ENCODE measurements around the gene SPRR2A. TPM values are rescaled to one million over a fixed set of nuclear protein-coding genes. Genes with fewer than 3 reads are reported as not detected.

The SPRR2A gene
- total RNA-seq (not detected), polyA plus RNA-seq (under 1 TPM in 2 of 3 donors, not detected in 1; 0.97 to 0.98 TPM)
- long read RNA-seq, donor 1 = 0 reads
- long read RNA-seq, donor 2 = 0 reads
- long read RNA-seq, donor 3 = 0 reads
- long read RNA-seq, donor 4 = 0 reads
- long read RNA-seq, donor 5 = 0 reads
- long read RNA-seq, donor 6 = 0 reads
- long read RNA-seq, donor 7 = 0 reads
- long read RNA-seq, donor 8 = 0 reads
- long read RNA-seq, donor 9 = 0 reads
- long read RNA-seq, donor 10 = 0 reads

GRCh38 chr1:153057375-153057774 is at the start of gene SPRR2A:
Gene SPRR2A, minus strand, starts transcription at chr1:153057512. Its CDS starts 777 bp downstream, at chr1:153056735.
- WGBS, 4 donors = 63 to 75% (median 69%) methylated on average over 2 of the region's 2 CpGs
- no peaks in the 10 kb centered on the region for H3K4me1 ChIP-seq (replicated peaks in 1 of 2)
- no peak within 1 kb of the TSS for H3K27ac ChIP-seq
- TF ChIP-seq POLR2A (IDR thresholded peaks at IDR 0.05) (no peak), CTCF (IDR thresholded peaks at IDR 0.05) (no peak)
- H3K9me3 ChIP-seq (replicated peaks in 1 of 3) = no peaks in the 10 kb centered on the region
- DNase-seq = no peak
- intact Hi-C loops (cut with DNase I) = no loop called here
- H3K36me3 ChIP-seq (replicated peaks in 1 of 2) = no peaks in the 10 kb centered on the region
- H3K27me3 ChIP-seq = no peaks in the 10 kb centered on the region
- H3K4me3 ChIP-seq = no peak within 1 kb of the TSS

- H3K27ac ChIP-seq = no peak overlapping the region
- 81 to 89% (median 84%) methylated on average over 5 of the region's 5 CpGs for WGBS, 4 donors
- no peak overlapping the region for H3K4me3 ChIP-seq
- H3K36me3 ChIP-seq (replicated peaks in 1 of 2) = no peaks in the 10 kb centered on the region
- TF ChIP-seq POLR2A (IDR thresholded peaks at IDR 0.05) (no peak), CTCF (IDR thresholded peaks at IDR 0.05) (no peak)
- intact Hi-C loops (cut with DNase I) = no loop called here
- H3K9me3 ChIP-seq (replicated peaks in 1 of 3) = no peaks in the 10 kb centered on the region
- H3K27me3 ChIP-seq = no peaks in the 10 kb centered on the region
- no peak for DNase-seq
- no peaks in the 10 kb centered on the region for H3K4me1 ChIP-seq (replicated peaks in 1 of 2)
These were observed 42.9 kb upstream of the SPRR2A start for GRCh38 chr1:153100245-153100644.

GRCh38 chr1:153099461-153100045 is 42.2 kb upstream of the SPRR2A start:
- Histone ChIP-seq H3K36me3 (replicated peaks in 1 of 2) (no peaks in the 10 kb centered on the region), H3K4me1 (replicated peaks in 1 of 2) (no peaks in the 10 kb centered on the region), H3K4me3 (no peak overlapping the region), H3K9me3 (replicated peaks in 1 of 3) (no peaks in the 10 kb centered on the region), H3K27me3 (no peaks in the 10 kb centered on the region), H3K27ac (no peak overlapping the region)
- WGBS, 4 donors = 84 to 90% (median 89%) methylated on average over 9 of the region's 9 CpGs
- TF ChIP-seq CTCF (IDR thresholded peaks at IDR 0.05) (no peak), POLR2A (IDR thresholded peaks at IDR 0.05) (no peak)
- intact Hi-C loops (cut with DNase I) = no loop called here
- DNase-seq = no peak

DNA sequence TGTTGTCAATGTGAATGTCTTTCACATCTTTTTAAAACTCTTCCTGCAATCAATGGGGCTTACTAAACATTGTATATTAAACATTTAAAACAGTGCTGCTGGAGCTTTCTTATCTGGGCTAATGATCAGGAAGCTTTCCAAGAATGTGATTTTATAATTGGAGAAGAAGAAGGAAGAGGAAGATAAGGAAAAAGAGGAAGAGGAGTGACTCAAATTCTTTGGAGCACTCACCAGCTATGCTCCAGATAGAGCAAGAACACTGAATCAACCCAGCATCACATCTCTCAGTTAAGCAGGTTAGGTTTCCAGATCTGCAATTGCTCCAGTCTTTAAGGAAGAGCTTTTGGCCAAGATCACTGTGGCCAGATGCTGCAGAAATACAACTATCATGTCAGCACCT is 38.5 kb upstream of the SPRR2A start:
- H3K4me1 ChIP-seq (replicated peaks in 1 of 2) = no peaks in the 10 kb centered on the region
- intact Hi-C loops (cut with DNase I) = no loop called here
- DNase-seq = no peak
- H3K27ac ChIP-seq = no peak overlapping the region
- no peaks in the 10 kb centered on the region for H3K36me3 ChIP-seq (replicated peaks in 1 of 2)
- no peaks in the 10 kb centered on the region for H3K27me3 ChIP-seq
- H3K4me3 ChIP-seq = no peak overlapping the region
- TF ChIP-seq CTCF (IDR thresholded peaks at IDR 0.05) (no peak), POLR2A (IDR thresholded peaks at IDR 0.05) (no peak)
- no peaks in the 10 kb centered on the region for H3K9me3 ChIP-seq (replicated peaks in 1 of 3)

Measured in adrenal gland (tissue), 19 donors.